Measurements from ENCODE around the gene C6orf58.

DNA sequence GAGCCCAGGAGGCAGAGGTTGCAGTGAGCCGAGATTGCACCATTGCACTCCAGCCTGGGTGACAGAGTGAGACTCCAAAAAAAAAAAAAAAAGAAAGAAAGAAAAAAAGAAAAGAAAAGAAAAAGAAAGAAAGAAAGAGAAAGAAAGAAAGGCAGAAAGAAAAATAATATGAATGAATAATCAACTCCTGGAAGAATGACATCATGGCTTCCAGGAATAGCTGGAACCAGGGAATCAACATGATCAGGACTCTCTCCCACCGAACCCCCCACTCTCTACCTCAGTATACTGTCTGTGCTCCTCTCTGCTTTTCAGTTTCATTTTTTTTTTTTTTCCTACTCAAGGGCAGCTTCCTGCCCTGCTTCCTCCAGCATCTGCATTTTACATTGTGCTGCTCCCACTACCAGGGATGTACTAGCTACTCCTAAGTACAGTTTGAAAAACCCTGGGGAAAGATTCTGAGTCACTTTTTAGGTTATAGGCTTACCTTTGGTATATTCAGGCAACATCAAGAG, 38.2 kb upstream of the C6orf58 start:
- TF ChIP-seq EP300 (IDR thresholded peaks at IDR 0.05) (no peak), POLR2AphosphoS5 (IDR thresholded peaks at IDR 0.05) (no peak)
- TF ChIP-seq, protein P1, sequence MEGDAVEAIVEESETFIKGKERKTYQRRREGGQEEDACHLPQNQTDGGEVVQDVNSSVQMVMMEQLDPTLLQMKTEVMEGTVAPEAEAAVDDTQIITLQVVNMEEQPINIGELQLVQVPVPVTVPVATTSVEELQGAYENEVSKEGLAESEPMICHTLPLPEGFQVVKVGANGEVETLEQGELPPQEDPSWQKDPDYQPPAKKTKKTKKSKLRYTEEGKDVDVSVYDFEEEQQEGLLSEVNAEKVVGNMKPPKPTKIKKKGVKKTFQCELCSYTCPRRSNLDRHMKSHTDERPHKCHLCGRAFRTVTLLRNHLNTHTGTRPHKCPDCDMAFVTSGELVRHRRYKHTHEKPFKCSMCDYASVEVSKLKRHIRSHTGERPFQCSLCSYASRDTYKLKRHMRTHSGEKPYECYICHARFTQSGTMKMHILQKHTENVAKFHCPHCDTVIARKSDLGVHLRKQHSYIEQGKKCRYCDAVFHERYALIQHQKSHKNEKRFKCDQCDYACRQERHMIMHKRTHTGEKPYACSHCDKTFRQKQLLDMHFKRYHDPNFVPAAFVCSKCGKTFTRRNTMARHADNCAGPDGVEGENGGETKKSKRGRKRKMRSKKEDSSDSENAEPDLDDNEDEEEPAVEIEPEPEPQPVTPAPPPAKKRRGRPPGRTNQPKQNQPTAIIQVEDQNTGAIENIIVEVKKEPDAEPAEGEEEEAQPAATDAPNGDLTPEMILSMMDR (IDR thresholded peaks at IDR 0.05), result no peak

Measured in esophagus muscularis mucosa (tissue), 4 donors.